Gastroesophageal sphincter (tissue), 3 donors: Measurements from ENCODE around the gene TMEM150C.

Source experiments
- EP300 ChIP-seq: sonication (generic); formaldehyde crosslinking; IDR thresholded peaks from one replicate; pipeline ENCODE4 v1.6.1; 2017; ENCODE audit warnings: antibody characterized with exemption, mild to moderate bottlenecking
- POLR2A ChIP-seq, 2 donors: fragments of 450-650 bp; IDR thresholded peaks; one replicate each; pipeline ENCODE4 v1.6.1; 2017; ENCODE audit warnings: antibody characterized with exemption in 2 of 2, mild to moderate bottlenecking in 2 of 2, moderate library complexity in 1 of 2
- POLR2AphosphoS5 ChIP-seq: sonication (generic); formaldehyde crosslinking; IDR thresholded peaks from one replicate; pipeline ENCODE4 v1.6.1; 2017; ENCODE audit warnings: antibody characterized with exemption
- TF ChIP-seq, protein P1 (sequence below), 4 experiments: fragments of 200-600 bp in 2 of 4; fragments of 450-650 bp in 2 of 4; sonication (generic) in 1 of 4; IDR thresholded peaks; one replicate each; pipeline ENCODE4 v1.5.1; 2017 to 2019; ENCODE audit warnings: antibody characterized with exemption in 4 of 4, mild to moderate bottlenecking in 2 of 4, moderate library complexity in 2 of 4

DNA sequence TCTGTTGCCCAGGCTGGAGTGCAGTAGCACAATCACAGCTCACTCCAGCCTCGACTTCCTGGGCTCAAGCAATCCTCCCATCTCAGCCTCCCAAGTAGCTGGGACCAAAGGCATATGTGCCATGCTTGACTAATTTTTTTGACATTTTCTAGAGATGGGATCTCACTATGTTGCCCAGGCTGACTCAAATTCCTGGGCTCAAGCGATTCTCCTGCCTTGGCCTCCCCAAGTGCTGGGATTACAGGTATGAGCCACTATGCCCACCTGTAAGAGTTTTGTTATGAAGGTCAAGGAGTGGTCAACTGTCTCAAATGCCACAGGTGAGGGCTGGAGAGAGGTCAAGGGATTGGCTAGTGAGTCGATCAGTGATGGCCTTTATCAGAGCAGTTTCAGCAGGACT, 32.5 kb downstream of the TMEM150C start:
- TF ChIP-seq POLR2AphosphoS5 (no peak), POLR2A (IDR thresholded peaks at IDR 0.05) (no peak), EP300 (no peak)
- TF ChIP-seq, protein P1, sequence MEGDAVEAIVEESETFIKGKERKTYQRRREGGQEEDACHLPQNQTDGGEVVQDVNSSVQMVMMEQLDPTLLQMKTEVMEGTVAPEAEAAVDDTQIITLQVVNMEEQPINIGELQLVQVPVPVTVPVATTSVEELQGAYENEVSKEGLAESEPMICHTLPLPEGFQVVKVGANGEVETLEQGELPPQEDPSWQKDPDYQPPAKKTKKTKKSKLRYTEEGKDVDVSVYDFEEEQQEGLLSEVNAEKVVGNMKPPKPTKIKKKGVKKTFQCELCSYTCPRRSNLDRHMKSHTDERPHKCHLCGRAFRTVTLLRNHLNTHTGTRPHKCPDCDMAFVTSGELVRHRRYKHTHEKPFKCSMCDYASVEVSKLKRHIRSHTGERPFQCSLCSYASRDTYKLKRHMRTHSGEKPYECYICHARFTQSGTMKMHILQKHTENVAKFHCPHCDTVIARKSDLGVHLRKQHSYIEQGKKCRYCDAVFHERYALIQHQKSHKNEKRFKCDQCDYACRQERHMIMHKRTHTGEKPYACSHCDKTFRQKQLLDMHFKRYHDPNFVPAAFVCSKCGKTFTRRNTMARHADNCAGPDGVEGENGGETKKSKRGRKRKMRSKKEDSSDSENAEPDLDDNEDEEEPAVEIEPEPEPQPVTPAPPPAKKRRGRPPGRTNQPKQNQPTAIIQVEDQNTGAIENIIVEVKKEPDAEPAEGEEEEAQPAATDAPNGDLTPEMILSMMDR (IDR thresholded peaks at IDR 0.05): no peak
